Endodermal cell (in vitro differentiated cells): ENCODE data around the gene CDC45. TPM values are rescaled to one million over a fixed set of nuclear protein-coding genes. Genes with fewer than 3 reads are reported as not detected.

Experiments
- DNase-seq: peaks from one replicate; pipeline ENCODE4 v3.0.0-alpha.2; 2017
- H3K27ac ChIP-seq: 2 replicates; pipeline ENCODE4 v1.5.1; 2013; ENCODE audit warnings: mild to moderate bottlenecking, low read depth, low read length, moderate library complexity
- H3K27me3 ChIP-seq: 2 replicates; pipeline ENCODE4 v1.6.1; 2013; ENCODE audit warnings: mild to moderate bottlenecking, low read length, moderate library complexity; ENCODE audit not compliant: insufficient read depth, control insufficient read depth, poor library complexity, severe bottlenecking
- H3K36me3 ChIP-seq: 2 replicates; pipeline ENCODE4 v1.7.0; 2013; ENCODE audit warnings: mild to moderate bottlenecking, low read length, moderate library complexity; ENCODE audit not compliant: control insufficient read depth, insufficient read depth
- H3K4me1 ChIP-seq: one replicate; pipeline ENCODE4 v1.7.0; 2013; ENCODE audit warnings: low read length; ENCODE audit not compliant: control insufficient read depth, insufficient read depth
- H3K4me3 ChIP-seq: 2 replicates; pipeline ENCODE4 v1.5.1; 2013; ENCODE audit warnings: mild to moderate bottlenecking, low read length, moderate library complexity
- H3K9ac ChIP-seq: 2 replicates; pipeline ENCODE4 v1.6.1; 2013; ENCODE audit warnings: mild to moderate bottlenecking, low read length, moderate library complexity; ENCODE audit not compliant: poor library complexity, severe bottlenecking; ENCODE audit errors: extremely low read depth
- H3K9me3 ChIP-seq: 2 replicates; pipeline ENCODE4 v1.6.1; 2013; ENCODE audit warnings: mild to moderate bottlenecking, low read length, moderate library complexity; ENCODE audit not compliant: control insufficient read depth
- H3K27ac Mint-ChIP-seq: 2 replicates; pipeline ENCODE4 v1.8.0; 2020; ENCODE audit warnings: mixed read lengths
- H3K27me3 Mint-ChIP-seq: 2 replicates; pipeline ENCODE4 v1.8.0; 2021; ENCODE audit warnings: mild to moderate bottlenecking, mixed read lengths; ENCODE audit not compliant: insufficient read depth
- H3K36me3 Mint-ChIP-seq: 2 replicates; pipeline ENCODE4 v1.8.0; 2020; ENCODE audit warnings: low read depth, mixed read lengths
- H3K4me1 Mint-ChIP-seq: 2 replicates; pipeline ENCODE4 v1.8.0; 2020; ENCODE audit warnings: mixed read lengths
- H3K4me3 Mint-ChIP-seq: 2 replicates; pipeline ENCODE4 v1.8.0; 2020; ENCODE audit warnings: mild to moderate bottlenecking, moderate library complexity, mixed read lengths
- H3K9me3 Mint-ChIP-seq: 2 replicates; pipeline ENCODE4 v1.8.0; 2020; ENCODE audit warnings: mild to moderate bottlenecking, mixed read lengths
- WGBS, 2 experiments: methylation state at CpG; one replicate each; pipeline versions ENCODE4 v1.1.5 to v1.1.7; 2013; ENCODE audit warnings: missing lambda C conversion rate in 2 of 2, mixed read lengths in 1 of 2; ENCODE audit not compliant: insufficient coverage in 1 of 2, insufficient read length in 1 of 2; 5-methylcytosine and 5-hydroxymethylcytosine counted together
- total RNA-seq, 2 donors: library from RNA; stranded (reverse); fragmentation: NEBNext Ultra II Directional in 1 of 2; extraction: Animal tissue kit (Norgen Biotek cat#: 25700) in 1 of 2; gene quantifications; 2 replicates in 1 of 2; 3 replicates in 1 of 2; pipeline ENCODE4 v1.2.1, GENCODE V29; 2021
- TF ChIP-seq, protein P1 (sequence below): fragments of 200-600 bp; sonication (generic); conservative IDR thresholded peaks from 2 replicates; pipeline ENCODE4 v1.5.0; 2021; ENCODE audit warnings: antibody characterized with exemption, mild to moderate bottlenecking

Gene CDC45
- total RNA-seq, 2 donors from 2014 or later = 30.3 to 31.2 TPM

DNA sequence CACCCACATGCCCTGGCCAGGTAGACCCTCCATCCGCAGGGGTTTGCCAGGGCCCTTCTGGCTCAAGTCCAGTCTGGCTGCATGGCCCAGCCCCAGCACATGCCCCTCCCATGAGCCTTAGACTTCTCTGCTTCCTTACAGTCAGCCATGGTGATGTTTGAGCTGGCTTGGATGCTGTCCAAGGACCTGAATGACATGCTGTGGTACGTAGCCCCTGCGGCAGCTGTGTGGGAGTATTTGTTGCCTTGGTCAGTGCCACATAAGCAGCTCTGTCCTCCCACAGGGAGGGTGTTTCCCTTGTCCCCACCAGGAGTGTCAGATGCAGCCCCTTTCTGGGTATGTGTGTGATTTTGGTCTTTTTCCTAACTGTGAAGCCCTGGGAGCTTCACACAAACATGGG, 17.5 kb downstream of the CDC45 start:
- Histone ChIP-seq H3K4me1 (no peaks in the 10 kb centered on the region), H3K9ac (no peak overlapping the region), H3K36me3 (peaks cover 31% of the 10 kb centered on the region), H3K27me3 (no peaks in the 10 kb centered on the region), H3K27ac (no peak overlapping the region), H3K9me3 (no peaks in the 10 kb centered on the region), H3K4me3 (no peak overlapping the region)
- TF ChIP-seq, protein P1, sequence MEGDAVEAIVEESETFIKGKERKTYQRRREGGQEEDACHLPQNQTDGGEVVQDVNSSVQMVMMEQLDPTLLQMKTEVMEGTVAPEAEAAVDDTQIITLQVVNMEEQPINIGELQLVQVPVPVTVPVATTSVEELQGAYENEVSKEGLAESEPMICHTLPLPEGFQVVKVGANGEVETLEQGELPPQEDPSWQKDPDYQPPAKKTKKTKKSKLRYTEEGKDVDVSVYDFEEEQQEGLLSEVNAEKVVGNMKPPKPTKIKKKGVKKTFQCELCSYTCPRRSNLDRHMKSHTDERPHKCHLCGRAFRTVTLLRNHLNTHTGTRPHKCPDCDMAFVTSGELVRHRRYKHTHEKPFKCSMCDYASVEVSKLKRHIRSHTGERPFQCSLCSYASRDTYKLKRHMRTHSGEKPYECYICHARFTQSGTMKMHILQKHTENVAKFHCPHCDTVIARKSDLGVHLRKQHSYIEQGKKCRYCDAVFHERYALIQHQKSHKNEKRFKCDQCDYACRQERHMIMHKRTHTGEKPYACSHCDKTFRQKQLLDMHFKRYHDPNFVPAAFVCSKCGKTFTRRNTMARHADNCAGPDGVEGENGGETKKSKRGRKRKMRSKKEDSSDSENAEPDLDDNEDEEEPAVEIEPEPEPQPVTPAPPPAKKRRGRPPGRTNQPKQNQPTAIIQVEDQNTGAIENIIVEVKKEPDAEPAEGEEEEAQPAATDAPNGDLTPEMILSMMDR = no peak
- WGBS, 2 experiments = 98 to 100% methylated on average over 1 to 3 of the region's 3 CpGs
- H3K27me3 Mint-ChIP-seq = no peaks in the 10 kb centered on the region
- no peak for DNase-seq
- peaks cover 12% of the 10 kb centered on the region for H3K36me3 Mint-ChIP-seq
- H3K27ac Mint-ChIP-seq = no peak overlapping the region
- H3K4me3 Mint-ChIP-seq = no peak overlapping the region
- no peaks in the 10 kb centered on the region for H3K4me1 Mint-ChIP-seq
- H3K9me3 Mint-ChIP-seq = no peaks in the 10 kb centered on the region

DNA sequence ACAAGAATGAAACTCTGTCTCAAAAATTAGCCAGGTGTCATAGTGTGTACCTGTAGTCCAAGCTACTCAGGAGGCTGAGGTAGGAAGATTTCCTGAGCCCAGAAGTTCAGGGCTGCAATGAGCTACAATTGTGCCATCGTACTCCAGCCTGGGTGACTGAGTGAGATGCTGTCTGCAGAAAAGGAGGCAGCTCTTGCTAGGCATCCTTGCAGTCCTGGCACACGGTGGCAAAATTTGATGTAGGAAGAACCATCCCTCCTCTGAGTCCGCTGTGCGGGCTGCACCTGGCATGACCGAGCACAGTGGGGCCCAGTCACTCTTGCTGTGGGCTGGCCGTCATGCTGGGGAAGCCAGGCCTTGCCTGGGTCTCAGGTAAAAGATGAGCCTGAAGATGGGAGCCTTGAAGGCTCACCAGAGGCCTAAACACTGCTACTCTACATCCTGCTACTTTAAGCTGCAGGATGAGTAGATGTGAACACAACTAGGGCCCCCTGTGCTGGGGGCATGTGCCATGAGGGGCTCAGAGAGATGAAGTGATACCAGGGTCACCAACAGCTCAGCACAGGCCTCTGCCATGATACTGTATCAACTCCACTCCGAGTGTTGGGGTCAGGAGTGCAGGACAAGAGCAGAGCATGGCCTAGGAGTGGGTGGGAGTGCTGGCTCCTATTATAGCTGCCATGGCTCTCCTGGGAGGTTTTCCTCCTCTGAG, 18.6 kb downstream of the CDC45 start:
- WGBS, 2 experiments = 91 to 97% methylated on average over 5 to 7 of the region's 7 CpGs
- H3K36me3 Mint-ChIP-seq = peaks cover 12% of the 10 kb centered on the region
- H3K27ac Mint-ChIP-seq = no peak overlapping the region
- no peaks in the 10 kb centered on the region for H3K9me3 Mint-ChIP-seq
- Histone ChIP-seq H3K9me3 (no peaks in the 10 kb centered on the region), H3K36me3 (peaks cover 30% of the 10 kb centered on the region), H3K4me3 (no peak overlapping the region), H3K9ac (no peak overlapping the region), H3K27me3 (no peaks in the 10 kb centered on the region), H3K4me1 (no peaks in the 10 kb centered on the region), H3K27ac (no peak overlapping the region)
- H3K27me3 Mint-ChIP-seq = no peaks in the 10 kb centered on the region
- TF ChIP-seq, protein P1 = no peak
- DNase-seq = no peak
- no peak overlapping the region for H3K4me3 Mint-ChIP-seq
- H3K4me1 Mint-ChIP-seq = no peaks in the 10 kb centered on the region

DNA sequence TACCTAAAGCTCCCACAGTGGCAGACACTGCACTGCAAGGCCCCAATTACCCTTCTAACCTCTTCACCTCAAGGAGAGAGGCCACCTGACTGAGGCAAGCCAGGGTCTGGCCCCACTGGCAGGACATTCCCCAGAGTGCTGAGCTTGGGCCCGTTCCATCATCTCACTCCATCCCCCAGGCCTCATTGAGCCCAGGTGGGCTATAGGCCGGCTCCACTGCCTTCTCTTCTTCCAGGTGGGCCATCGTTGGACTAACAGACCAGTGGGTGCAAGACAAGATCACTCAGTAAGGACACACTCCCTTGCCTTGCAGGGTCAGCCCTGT, 19.1 kb downstream of the CDC45 start:
- H3K27ac Mint-ChIP-seq = no peak overlapping the region

More for the DNA sequence above, 19.1 kb downstream of the CDC45 start:
- H3K27me3 Mint-ChIP-seq = no peaks in the 10 kb centered on the region
- no peaks in the 10 kb centered on the region for H3K9me3 Mint-ChIP-seq
- no peaks in the 10 kb centered on the region for H3K9me3 ChIP-seq
- H3K27ac ChIP-seq = no peak overlapping the region
- no peaks in the 10 kb centered on the region for H3K4me1 Mint-ChIP-seq
- no peaks in the 10 kb centered on the region for H3K4me1 ChIP-seq
- H3K27me3 ChIP-seq = no peaks in the 10 kb centered on the region
- H3K9ac ChIP-seq = no peak overlapping the region
- H3K36me3 ChIP-seq = peaks cover 35% of the 10 kb centered on the region
- H3K4me3 ChIP-seq = no peak overlapping the region
- H3K36me3 Mint-ChIP-seq = peaks cover 12% of the 10 kb centered on the region
- WGBS, 2 experiments = 92% methylated on average over 3 of the region's 3 CpGs; no CpG with 5 or more reads in 1 of the 2 experiments
- DNase-seq = no peak
- TF ChIP-seq, protein P1 = no peak
- no peak overlapping the region for H3K4me3 Mint-ChIP-seq
